IMR-90 (cell line): Measurements from ENCODE around the gene PDE4B. TPM values are rescaled to one million over a fixed set of nuclear protein-coding genes. Genes with fewer than 3 reads are reported as not detected.

Experiments
- ATAC-seq: fragments of 200-7000 bp; cut with Tn5 transposase; 2 replicates; pipeline ENCODE4 v1.9.1; 2020; ENCODE audit warnings: low read depth, mild to moderate bottlenecking, moderate library complexity
- BruUV-seq: library from RNA; stranded (reverse); fragments of 400-500 nt; replicated peaks from 2 replicates; lab custom pipeline; 2021; lab: Mats Ljungman, UMichigan
- CTCF ChIA-PET: fragments of 300-600 bp; formaldehyde crosslinking; extraction: SDS; loops from one replicate; lab custom pipeline; 2021; ENCODE audit warnings: antibody characterized with exemption; lab: Yijun Ruan, JAX
- POLR2A ChIA-PET: fragments of 300-600 bp; sonication (Branson Sonifier 250); formaldehyde crosslinking; loops from one replicate; lab custom pipeline; 2022; ENCODE audit warnings: antibody characterized with exemption; ENCODE audit not compliant: unreplicated experiment; lab: Charles Lee
- DNase-seq: peaks from one replicate; pipeline ENCODE4 v3.0.0; 2013
- H2AFZ ChIP-seq: replicated peaks from 2 replicates; pipeline ENCODE3; 2013; ENCODE audit warnings: low read length, mild to moderate bottlenecking; ENCODE audit not compliant: poor library complexity
- H2AK5ac ChIP-seq: 2 replicates; pipeline ENCODE4 v1.6.1; 2013; ENCODE audit warnings: low read depth, low read length, inconsistent platforms
- H2AK9ac ChIP-seq: replicated peaks from 2 replicates; pipeline ENCODE3; 2013; ENCODE audit warnings: mild to moderate bottlenecking, low read depth, low read length, moderate library complexity; ENCODE audit not compliant: poor library complexity
- H2BK120ac ChIP-seq: 2 replicates; pipeline ENCODE4 v1.6.1; 2013; ENCODE audit warnings: low read depth, low read length, inconsistent platforms
- H2BK15ac ChIP-seq: 3 replicates; pipeline ENCODE4 v1.6.1; 2013; ENCODE audit warnings: low read depth, low read length, inconsistent platforms
- H2BK20ac ChIP-seq: 2 replicates; pipeline ENCODE4 v1.6.1; 2013; ENCODE audit warnings: low read depth, mild to moderate bottlenecking, inconsistent platforms, low read length, moderate library complexity
- H2BK5ac ChIP-seq: 2 replicates; pipeline ENCODE4 v1.6.1; 2013; ENCODE audit warnings: mild to moderate bottlenecking, low read depth, low read length, inconsistent platforms; ENCODE audit not compliant: poor library complexity, severe bottlenecking
- H3K14ac ChIP-seq: replicated peaks from 2 replicates; pipeline ENCODE4 v1.6.1; 2013; ENCODE audit warnings: low read depth, low read length, inconsistent platforms
- H3K18ac ChIP-seq: 2 replicates; pipeline ENCODE4 v1.6.1; 2013; ENCODE audit warnings: low read depth, low read length, control low read depth
- H3K23ac ChIP-seq: 2 replicates; pipeline ENCODE4 v1.6.1; 2013; ENCODE audit warnings: low read depth, low read length, inconsistent platforms
- H3K27ac ChIP-seq: 2 replicates; pipeline ENCODE4 v1.5.1; 2013; ENCODE audit warnings: mild to moderate bottlenecking, control low read depth, low read length; ENCODE audit not compliant: insufficient read depth
- H3K27me3 ChIP-seq: 2 replicates; pipeline ENCODE4 v1.6.1; 2013; ENCODE audit warnings: low read length; ENCODE audit not compliant: control insufficient read depth, insufficient read depth
- H3K36me3 ChIP-seq: 2 replicates; pipeline ENCODE4 v1.6.1; 2013; ENCODE audit warnings: low read length, mixed read lengths; ENCODE audit not compliant: control insufficient read depth, insufficient read depth
- H3K4ac ChIP-seq: 2 replicates; pipeline ENCODE4 v1.6.1; 2013; ENCODE audit warnings: low read depth, low read length, inconsistent platforms
- H3K4me1 ChIP-seq: 2 replicates; pipeline ENCODE4 v1.6.1; 2013; ENCODE audit warnings: low read length, mixed read lengths; ENCODE audit not compliant: control insufficient read depth, insufficient read depth
- H3K4me2 ChIP-seq: 2 replicates; pipeline ENCODE4 v1.6.1; 2013; ENCODE audit warnings: low read depth, mild to moderate bottlenecking, control low read depth, low read length, moderate library complexity
- H3K4me3 ChIP-seq: 2 replicates; pipeline ENCODE4 v1.5.1; 2013; ENCODE audit warnings: low read depth, mild to moderate bottlenecking, control low read depth, low read length, moderate library complexity; ENCODE audit not compliant: insufficient read depth
- H3K56ac ChIP-seq: 2 replicates; pipeline ENCODE4 v1.6.1; 2013; ENCODE audit warnings: low read length, inconsistent platforms; ENCODE audit not compliant: insufficient read depth; ENCODE audit errors: extremely low read depth
- H3K79me1 ChIP-seq, 2 experiments: 2 replicates each; pipeline ENCODE4 v1.6.1; 2013; ENCODE audit warnings: low read length in 2 of 2, inconsistent platforms in 1 of 2, low read depth in 1 of 2
- H3K9ac ChIP-seq: 2 replicates; pipeline ENCODE4 v1.6.1; 2013; ENCODE audit warnings: low read depth, low read length, control low read depth
- H3K9me1 ChIP-seq: 2 replicates; pipeline ENCODE4 v1.6.1; 2013; ENCODE audit warnings: low read length, inconsistent platforms; ENCODE audit not compliant: insufficient read depth
- H3K9me3 ChIP-seq: 2 replicates; pipeline ENCODE4 v1.6.1; 2013; ENCODE audit warnings: low read length; ENCODE audit not compliant: control insufficient read depth, insufficient read depth
- H4K20me1 ChIP-seq: 2 replicates; pipeline ENCODE4 v1.6.1; 2013; ENCODE audit warnings: low read length, inconsistent platforms; ENCODE audit not compliant: insufficient read depth
- H4K5ac ChIP-seq: 2 replicates; pipeline ENCODE4 v1.6.1; 2013; ENCODE audit warnings: mild to moderate bottlenecking, low read depth, low read length, control low read depth
- H4K8ac ChIP-seq, 2 experiments: 2 replicates each; pipeline ENCODE4 v1.6.1; 2013; ENCODE audit warnings: low read depth in 2 of 2, low read length in 2 of 2, control low read depth in 1 of 2, inconsistent platforms in 1 of 2
- H4K91ac ChIP-seq: 2 replicates; pipeline ENCODE4 v1.6.1; 2013; ENCODE audit warnings: low read depth, low read length, inconsistent platforms; ENCODE audit not compliant: insufficient read depth
- BHLHE40 ChIP-seq: fragments of 150-350 bp; IDR thresholded peaks from 2 replicates; pipeline ENCODE4 v1.6.1; 2016; ENCODE audit warnings: mild to moderate bottlenecking, low read depth, low read length
- CEBPB ChIP-seq: IDR thresholded peaks from 2 replicates; pipeline ENCODE4 v1.6.1; 2012; ENCODE audit warnings: low read depth, low read length, improper control_type of control experiment
- CHD1 ChIP-seq: IDR thresholded peaks from 2 replicates; pipeline ENCODE4 v1.6.1; 2012; ENCODE audit warnings: low read depth, low read length, improper control_type of control experiment
- CTCF ChIP-seq: conservative IDR thresholded peaks from 2 replicates; pipeline ENCODE4 v1.5.1; 2012; ENCODE audit warnings: mild to moderate bottlenecking, low read depth, low read length, improper control_type of control experiment
- ELK1 ChIP-seq: fragments of 150-350 bp; IDR thresholded peaks from 2 replicates; pipeline ENCODE4 v1.6.1; 2016; ENCODE audit warnings: low read depth, mild to moderate bottlenecking, low read length, moderate library complexity, borderline replicate concordance
- FOS ChIP-seq: fragments of 150-350 bp; IDR thresholded peaks from 2 replicates; pipeline ENCODE4 v1.6.1; 2016; ENCODE audit warnings: low read depth, low read length
- MAFK ChIP-seq: IDR thresholded peaks from 2 replicates; pipeline ENCODE4 v1.6.1; 2012; ENCODE audit warnings: low read depth, low read length, improper control_type of control experiment
- MAZ ChIP-seq: IDR thresholded peaks from 2 replicates; pipeline ENCODE4 v1.6.1; 2012; ENCODE audit warnings: low read depth, mild to moderate bottlenecking, low read length, improper control_type of control experiment, moderate library complexity, borderline replicate concordance
- MXI1 ChIP-seq: IDR thresholded peaks from 2 replicates; pipeline ENCODE4 v1.6.1; 2012; ENCODE audit warnings: low read depth, mild to moderate bottlenecking, low read length, moderate library complexity, borderline replicate concordance
- NFE2L2 ChIP-seq: fragments of 150-350 bp; IDR thresholded peaks from 2 replicates; pipeline ENCODE4 v1.6.1; 2016; ENCODE audit warnings: low read depth, mild to moderate bottlenecking, low read length
- POLR2A ChIP-seq: IDR thresholded peaks from 2 replicates; pipeline ENCODE4 v1.6.1; 2012; ENCODE audit warnings: mild to moderate bottlenecking, low read depth, low read length
- RAD21 ChIP-seq: IDR thresholded peaks from 2 replicates; pipeline ENCODE4 v1.6.1; 2012; ENCODE audit warnings: low read length, improper control_type of control experiment
- RCOR1 ChIP-seq: IDR thresholded peaks from 2 replicates; pipeline ENCODE4 v1.6.1; 2012; ENCODE audit warnings: mild to moderate bottlenecking, low read length, improper control_type of control experiment; ENCODE audit not compliant: insufficient replicate concordance
- RFX5 ChIP-seq: IDR thresholded peaks from 2 replicates; pipeline ENCODE4 v1.8.0; 2012; ENCODE audit warnings: low read depth, mild to moderate bottlenecking, low read length, moderate library complexity
- SMC3 ChIP-seq: fragments of 150-350 bp; IDR thresholded peaks from 2 replicates; pipeline ENCODE4 v1.6.1; 2016; ENCODE audit warnings: low read depth, mild to moderate bottlenecking, antibody characterized with exemption, low read length, moderate library complexity
- USF2 ChIP-seq: fragments of 150-350 bp; IDR thresholded peaks from 2 replicates; pipeline ENCODE4 v1.6.1; 2017; ENCODE audit warnings: mild to moderate bottlenecking, antibody characterized with exemption, low read length, low read depth
- WGBS, 2 experiments: methylation state at CpG; one replicate each; pipeline versions ENCODE4 v1.1.5 to v1.1.7; 2013; ENCODE audit warnings: missing lambda C conversion rate in 2 of 2; ENCODE audit not compliant: insufficient read length in 1 of 2; ENCODE audit errors: extremely low coverage in 2 of 2; 5-methylcytosine and 5-hydroxymethylcytosine counted together
- dilution Hi-C: fragments of 300-500 bp; cut with HindIII; formaldehyde crosslinking; loops from one replicate; pipeline ENCODE4 v1.14.3; 2018; ENCODE audit warnings: low sequenced_read_pairs; ENCODE audit not compliant: unreplicated experiment
- in situ Hi-C: fragments of 300-500 bp; cut with MboI; formaldehyde crosslinking; loops from 3 replicates; pipeline ENCODE4 v1.14.3; 2019; ENCODE audit warnings: low sequenced_read_pairs, inconsistent platforms, mixed read lengths
- intact Hi-C: fragments of 100-400 bp; cut with micrococcal nuclease; formaldehyde crosslinking; loops from 2 replicates; pipeline ENCODE4 v1.10.0; 2022
- polyA plus RNA-seq, 3 experiments: library from polyadenylated mRNA; depleted of rRNA; stranded (reverse); fragments of >200 nt; gene quantifications; 2 replicates each; pipeline ENCODE4 v1.2.3, GENCODE V29; 2012; ENCODE audit warnings: low replicate concordance in 1 of 3
- total RNA-seq: library from RNA; depleted of rRNA; stranded (reverse); fragments of >200 nt; gene quantifications from 2 replicates; pipeline ENCODE4 v1.2.3, GENCODE V29; 2012

The PDE4B gene
- total and polyA plus RNA-seq, 2 of the 4 experiments (the other 2 are of a cell fraction), result 5.8 to 21.3 TPM

GRCh38 chr1:66265796-66266195 lies 473.1 kb downstream of the PDE4B start:
- Histone ChIP-seq H3K14ac (no peak overlapping the region), H4K8ac (peak overlapping the region; percentile 34 to 42; a peak in 3 of 4 replicates), H2BK120ac (peak overlapping the region; percentile 76), H2AFZ (no peak overlapping the region), H2BK5ac (peak overlapping the region; percentile 68), H3K4me2 (no peak overlapping the region), H3K27me3 (no peaks in the 10 kb centered on the region), H3K9me3 (no peaks in the 10 kb centered on the region), H3K9me1 (peaks cover 2% of the 10 kb centered on the region), H4K5ac (peak overlapping the region; percentile 37), H3K56ac (no peak overlapping the region), H3K4ac (peak overlapping the region; percentile 69), H2AK5ac (peak overlapping the region; percentile 32; the same call in 1 of the 2 replicates), H3K36me3 (no peaks in the 10 kb centered on the region), H3K4me3 (no peak overlapping the region), H2AK9ac (no peak overlapping the region), H4K91ac (peak overlapping the region; percentile 9), H2BK15ac (peak overlapping the region; percentile 3; the same call in 1 of the 3 replicates), H3K27ac (no peak overlapping the region), H2BK20ac (peak overlapping the region; percentile 66), H3K9ac (no peak overlapping the region), H3K79me1 (0 out of 4 replicates have a peak, but pooled peaks cover 0 to 3% of the 10 kb centered on the region in 2 experiments), H3K18ac (peak overlapping the region; percentile 90), H3K4me1 (peaks cover 17% of the 10 kb centered on the region), H4K20me1 (no peaks in the 10 kb centered on the region), H3K23ac (no peak overlapping the region)
- no CpG with 5 or more reads among the region's 3 CpGs for WGBS, 2 experiments
- TF ChIP-seq CTCF (no peak), RFX5 (no peak), RCOR1 (no peak), MAZ (no peak), CHD1 (no peak), MXI1 (no peak), FOS (no peak), BHLHE40 (no peak), CEBPB (no peak), RAD21 (no peak), MAFK (no peak), POLR2A (no peak), ELK1 (no peak), SMC3 (no peak), USF2 (no peak), NFE2L2 (no peak)
- no TSS peak for BruUV-seq
- DNase-seq (no peak), ATAC-seq (no peak)
- dilution Hi-C loops (no loop called here), in situ Hi-C loops (loop anchor here (25.0 kb wide), 1 partner anchor 472 kb away; no protein-coding TSS in a partner anchor), intact Hi-C loops (no loop called here)
- ChIA-PET POLR2A (no interaction called here), CTCF (no interaction called here)
